Activated naive CD4-positive, alpha-beta T cell treated with anti-CD3 and anti-CD28 coated beads, Interleukin-2, amount 50 U/mL, for 72 hours (primary cell): ENCODE data around the gene PIBF1. TPM values are rescaled to one million over a fixed set of nuclear protein-coding genes. Genes with fewer than 3 reads are reported as not detected.

Experiments used
- ATAC-seq, 2 donors: fragments of 150-1000 bp; cut with Tn5 transposase; 2 replicates each; pipeline ENCODE4 v1.10.0; 2021; ENCODE audit warnings: mild to moderate bottlenecking in 2 of 2, moderate library complexity in 2 of 2
- DNase-seq, 2 donors: peaks; one replicate each; pipeline ENCODE4 v3.0.0; 2021 to 2022; ENCODE audit warnings: low spot score in 2 of 2
- H3K27ac Mint-ChIP-seq, 2 donors: one replicate each; pipeline ENCODE4 v1.8.0; 2022; ENCODE audit warnings: mild to moderate bottlenecking in 2 of 2, mixed read lengths in 2 of 2
- H3K36me3 Mint-ChIP-seq, 2 donors: one replicate each; pipeline ENCODE4 v1.8.0; 2022; ENCODE audit warnings: mixed read lengths in 2 of 2
- H3K9me3 Mint-ChIP-seq, 2 donors: one replicate each; pipeline ENCODE4 v1.8.0; 2022; ENCODE audit warnings: mixed read lengths in 2 of 2
- total RNA-seq, 2 donors: library from RNA; stranded (reverse); gene quantifications; one replicate each; pipeline ENCODE4 v1.2.3, GENCODE V29; 2022

Gene PIBF1
- total RNA-seq, 2 donors from 2014 or later = 26.2 to 28.9 TPM

GRCh38 chr13:72953391-72953965 is 171.5 kb downstream of the PIBF1 start:
- peak overlapping the region in 1 of 2 donors; percentile 87 for H3K27ac Mint-ChIP-seq
- DNase-seq = no peak
- H3K36me3 Mint-ChIP-seq = peaks cover 23 to 25% of the 10 kb centered on the region in 2 donors
- ATAC-seq = no peak
- peaks cover 0 to 14% of the 10 kb centered on the region in 2 donors for H3K9me3 Mint-ChIP-seq

- H3K27ac Mint-ChIP-seq = no peak overlapping the region
- ATAC-seq (no peak), DNase-seq (no peak)
- peaks cover 14 to 18% of the 10 kb centered on the region in 2 donors for H3K36me3 Mint-ChIP-seq
- H3K9me3 Mint-ChIP-seq = peaks cover 0 to 12% of the 10 kb centered on the region in 2 donors
These were observed 177.7 kb downstream of the PIBF1 start for GRCh38 chr13:72959643-72960042.

- no peak for ATAC-seq
- Mint-ChIP-seq H3K36me3 (peaks cover 14 to 18% of the 10 kb centered on the region in 2 donors), H3K9me3 (peaks cover 0 to 12% of the 10 kb centered on the region in 2 donors), H3K27ac (no peak overlapping the region)
- no peak for DNase-seq
These were observed 178.2 kb downstream of the PIBF1 start for GRCh38 chr13:72960114-72960513.

DNA sequence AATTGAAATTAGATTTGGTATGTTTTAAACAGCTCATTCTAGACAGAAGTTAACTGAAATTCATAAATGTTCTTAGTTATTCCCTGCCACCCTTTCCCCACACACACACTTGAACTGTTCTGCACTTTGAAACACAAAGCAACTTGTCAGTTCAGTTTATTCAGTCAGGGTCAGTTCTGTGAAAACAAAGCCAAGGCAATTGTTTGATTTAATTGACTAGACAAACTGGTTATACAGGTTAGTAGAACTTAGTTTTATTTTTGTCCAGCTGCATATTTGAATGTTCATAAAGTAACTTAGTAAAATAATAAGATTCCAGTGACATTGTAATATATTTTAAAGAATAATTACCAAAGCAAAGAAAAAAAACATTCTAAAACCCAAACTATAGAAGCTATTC is 178.6 kb downstream of the PIBF1 start:
- Mint-ChIP-seq H3K36me3 (peaks cover 13 to 16% of the 10 kb centered on the region in 2 donors), H3K9me3 (peaks cover 0 to 12% of the 10 kb centered on the region in 2 donors), H3K27ac (no peak overlapping the region)
- ATAC-seq (no peak), DNase-seq (no peak)

DNA sequence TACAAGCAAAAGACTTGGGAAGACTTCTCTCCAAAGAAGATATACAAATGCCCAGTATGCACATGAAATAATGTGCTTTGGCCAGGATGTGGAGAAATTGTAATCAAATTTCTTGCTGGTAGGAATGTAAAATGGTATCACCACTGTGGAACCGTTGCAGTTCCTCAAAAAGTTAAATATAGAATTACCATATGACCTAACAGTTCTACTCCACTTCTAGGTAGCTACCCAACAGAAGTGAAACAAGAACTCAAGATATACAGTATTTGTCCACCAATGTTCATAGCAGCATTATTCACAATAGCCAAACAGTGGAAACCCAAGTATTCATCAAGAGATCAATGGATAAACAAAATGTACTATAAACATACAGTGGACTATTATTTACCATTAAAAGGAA is 181.8 kb downstream of the PIBF1 start:
- DNase-seq = no peak
- peaks cover 0 to 4% of the 10 kb centered on the region in 2 donors for H3K36me3 Mint-ChIP-seq
- no peak for ATAC-seq
- H3K27ac Mint-ChIP-seq = no peak overlapping the region
- no peaks in the 10 kb centered on the region for H3K9me3 Mint-ChIP-seq

- DNase-seq = no peak
- H3K9me3 Mint-ChIP-seq = no peaks in the 10 kb centered on the region
- peak overlapping the region in 1 of 2 donors; percentile 22 for H3K27ac Mint-ChIP-seq
- H3K36me3 Mint-ChIP-seq = no peaks in the 10 kb centered on the region
- no peak for ATAC-seq
These were observed 188.5 kb downstream of the PIBF1 start for GRCh38 chr13:72970301-72970880.

DNA sequence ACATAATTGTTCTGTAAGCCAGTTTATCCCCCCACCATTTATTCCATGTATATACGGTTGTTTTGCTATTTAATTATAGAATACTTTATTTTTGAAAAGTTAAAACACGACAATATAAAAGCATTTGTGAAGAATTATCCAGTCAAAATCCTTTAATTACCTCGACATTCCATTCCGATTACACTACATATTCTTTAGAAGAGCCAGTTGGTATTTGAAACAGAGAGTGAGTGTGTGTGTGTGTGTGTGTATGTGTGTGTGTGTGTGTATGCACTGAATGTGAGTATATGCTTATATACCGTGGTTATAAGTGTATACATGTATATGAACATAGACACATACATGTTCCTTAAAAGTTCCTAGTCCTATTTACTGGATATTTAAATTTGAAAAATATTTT is 189.0 kb downstream of the PIBF1 start:
- H3K9me3 Mint-ChIP-seq = no peaks in the 10 kb centered on the region
- DNase-seq = no peak
- H3K27ac Mint-ChIP-seq = no peak overlapping the region
- H3K36me3 Mint-ChIP-seq = peaks cover 0 to 3% of the 10 kb centered on the region in 2 donors
- ATAC-seq = no peak

- ATAC-seq (no peak), DNase-seq (no peak)
- Mint-ChIP-seq H3K27ac (no peak overlapping the region), H3K36me3 (peaks cover 0 to 5% of the 10 kb centered on the region in 2 donors), H3K9me3 (no peaks in the 10 kb centered on the region)
These were observed 191.3 kb downstream of the PIBF1 start for GRCh38 chr13:72973234-72973633.

DNA sequence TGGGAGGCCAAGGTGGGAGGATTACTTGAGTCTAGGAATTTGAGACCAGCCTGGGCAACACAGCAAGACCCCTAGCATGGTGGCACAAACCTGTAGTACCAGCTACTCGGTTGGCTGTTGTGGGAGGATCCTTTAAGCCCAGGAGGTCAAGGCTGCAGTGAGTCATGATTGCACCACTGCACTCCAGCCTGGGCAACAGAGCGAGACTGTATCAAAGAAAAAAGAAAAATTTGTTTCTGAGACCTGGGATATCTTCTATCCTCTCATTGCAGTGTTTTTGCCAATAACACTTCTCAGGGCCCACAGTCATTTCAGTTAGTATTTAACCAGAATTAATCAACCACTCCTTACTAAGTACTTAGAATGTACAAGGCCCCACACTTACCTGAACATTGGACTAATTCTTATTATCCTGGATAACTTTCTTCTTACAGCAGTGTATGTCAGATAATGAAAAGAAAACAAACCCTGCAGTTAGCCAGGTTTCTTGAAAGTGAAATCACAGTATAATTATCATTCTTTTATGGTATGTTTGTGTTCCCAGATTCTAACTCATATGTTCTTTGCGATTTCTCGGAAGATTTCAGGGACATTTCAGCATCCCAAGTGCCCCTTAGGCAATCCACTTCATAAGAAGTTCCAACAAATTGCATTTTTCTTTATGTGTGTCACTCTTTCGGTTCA is 201.3 kb downstream of the PIBF1 start:
- H3K36me3 Mint-ChIP-seq = no peaks in the 10 kb centered on the region
- H3K9me3 Mint-ChIP-seq = no peaks in the 10 kb centered on the region
- no peak for ATAC-seq
- no peak for DNase-seq
- no peak overlapping the region for H3K27ac Mint-ChIP-seq

- no peak for ATAC-seq
These were observed 203.7 kb downstream of the PIBF1 start for GRCh38 chr13:72985610-72986009.

DNA sequence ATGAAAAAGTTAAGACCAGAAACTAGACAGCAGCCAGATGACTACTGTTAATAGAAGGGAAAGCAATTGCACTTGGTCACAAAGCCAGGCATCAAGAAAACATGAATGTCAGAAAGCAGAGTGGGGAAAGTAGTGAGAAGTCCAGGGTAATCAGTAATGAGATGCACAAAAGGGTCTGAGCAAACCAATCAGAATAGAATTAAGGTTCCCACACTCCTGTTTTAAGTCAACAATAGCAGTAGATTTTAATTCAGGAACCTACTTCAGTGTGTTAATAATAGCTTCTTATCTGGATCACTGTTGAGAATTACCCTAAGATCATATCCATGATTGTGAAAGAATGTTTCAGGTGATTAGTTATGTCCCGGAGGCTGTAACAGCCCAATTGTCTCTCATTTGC is 204.3 kb downstream of the PIBF1 start:
- no peaks in the 10 kb centered on the region for H3K9me3 Mint-ChIP-seq
- no peak for ATAC-seq
- H3K27ac Mint-ChIP-seq = peak overlapping the region in 1 of 2 donors; percentile 32
- H3K36me3 Mint-ChIP-seq = peaks cover 0 to 6% of the 10 kb centered on the region in 2 donors
- DNase-seq = no peak

More at GRCh38 chr13:72985610-72986009, 203.7 kb downstream of the PIBF1 start:
- no peak for DNase-seq
- H3K27ac Mint-ChIP-seq = no peak overlapping the region
- no peaks in the 10 kb centered on the region for H3K9me3 Mint-ChIP-seq
- peaks cover 0 to 6% of the 10 kb centered on the region in 2 donors for H3K36me3 Mint-ChIP-seq

DNA sequence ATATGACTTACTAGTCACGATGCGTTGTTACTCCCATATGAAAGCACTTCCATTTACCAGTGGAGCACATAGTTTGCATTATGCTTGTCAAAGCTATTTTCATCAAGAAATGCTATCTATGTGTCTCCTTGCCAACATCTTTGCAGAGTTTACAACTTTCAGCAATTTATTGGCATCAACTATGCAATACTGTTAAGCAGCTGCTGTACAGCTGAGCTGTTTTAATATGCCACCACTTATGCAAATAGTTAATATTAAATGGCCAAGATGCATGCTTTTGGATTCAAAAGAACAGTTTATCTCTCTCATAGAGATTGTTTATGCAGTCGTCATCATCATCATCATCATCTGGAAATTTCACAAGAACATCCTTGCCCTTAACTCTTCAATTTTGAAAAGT is 209.0 kb downstream of the PIBF1 start:
- no peak for DNase-seq

DNA sequence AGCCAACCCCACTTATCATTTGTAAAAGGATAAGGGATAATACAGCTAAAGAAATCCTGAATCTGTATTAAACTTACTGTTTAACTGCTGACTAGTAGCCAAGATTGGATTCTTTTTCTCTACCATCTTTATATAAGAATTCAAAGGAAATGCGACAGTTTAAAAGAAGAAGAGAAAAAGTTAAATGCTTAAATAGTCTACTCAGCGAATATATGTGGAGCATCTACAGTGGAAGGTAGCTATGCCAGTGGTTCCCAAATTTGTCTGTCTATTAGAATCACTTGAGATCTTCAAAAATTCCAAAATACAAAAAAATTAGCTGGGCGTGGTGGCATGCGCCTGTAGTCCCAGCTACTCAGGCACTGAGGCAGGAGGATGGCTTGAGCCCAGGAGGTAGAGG is 216.1 kb downstream of the PIBF1 start:
- Mint-ChIP-seq H3K27ac (no peak overlapping the region), H3K36me3 (peaks cover 0 to 4% of the 10 kb centered on the region in 2 donors), H3K9me3 (no peaks in the 10 kb centered on the region)
- ATAC-seq = no peak
- no peak for DNase-seq

More for the DNA sequence above, 209.0 kb downstream of the PIBF1 start:
- H3K27ac Mint-ChIP-seq = no peak overlapping the region
- H3K36me3 Mint-ChIP-seq = peaks cover 0 to 6% of the 10 kb centered on the region in 2 donors
- H3K9me3 Mint-ChIP-seq = no peaks in the 10 kb centered on the region
- no peak for ATAC-seq

- ATAC-seq (peak; percentile 59 to 72), DNase-seq (no peak)
- Mint-ChIP-seq H3K27ac (peak overlapping the region; percentile 20 to 73), H3K9me3 (no peaks in the 10 kb centered on the region), H3K36me3 (peaks cover 0 to 4% of the 10 kb centered on the region in 2 donors)
These were observed 218.2 kb downstream of the PIBF1 start for GRCh38 chr13:73000027-73000674.

- DNase-seq (no peak), ATAC-seq (no peak)
- no peak overlapping the region for H3K27ac Mint-ChIP-seq
- peaks cover 0 to 4% of the 10 kb centered on the region in 2 donors for H3K36me3 Mint-ChIP-seq
- H3K9me3 Mint-ChIP-seq = no peaks in the 10 kb centered on the region
These were observed 220.0 kb downstream of the PIBF1 start for GRCh38 chr13:73001971-73002370.

DNA sequence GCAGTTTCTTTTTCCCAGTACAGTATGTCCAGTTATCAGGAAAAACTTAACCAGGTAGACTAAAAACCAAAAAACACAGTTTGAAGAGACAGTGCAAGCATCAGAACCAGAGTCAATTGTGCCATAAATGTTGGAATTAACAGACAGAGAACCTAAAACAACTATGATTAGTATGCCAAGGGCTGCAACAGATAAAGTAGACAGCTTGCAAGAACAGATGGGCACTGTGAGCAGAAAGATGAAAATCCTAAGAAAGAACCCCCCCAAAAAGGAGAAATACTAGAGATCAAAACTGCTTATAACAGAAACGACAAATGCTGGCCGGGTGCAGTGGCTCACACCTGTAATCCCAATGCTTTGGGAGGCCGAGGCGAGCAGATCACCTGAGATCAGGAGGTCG is 229.8 kb downstream of the PIBF1 start:
- Mint-ChIP-seq H3K36me3 (peaks cover 4 to 18% of the 10 kb centered on the region in 2 donors), H3K27ac (no peak overlapping the region), H3K9me3 (no peaks in the 10 kb centered on the region)
- ATAC-seq = no peak
- DNase-seq = no peak

DNA sequence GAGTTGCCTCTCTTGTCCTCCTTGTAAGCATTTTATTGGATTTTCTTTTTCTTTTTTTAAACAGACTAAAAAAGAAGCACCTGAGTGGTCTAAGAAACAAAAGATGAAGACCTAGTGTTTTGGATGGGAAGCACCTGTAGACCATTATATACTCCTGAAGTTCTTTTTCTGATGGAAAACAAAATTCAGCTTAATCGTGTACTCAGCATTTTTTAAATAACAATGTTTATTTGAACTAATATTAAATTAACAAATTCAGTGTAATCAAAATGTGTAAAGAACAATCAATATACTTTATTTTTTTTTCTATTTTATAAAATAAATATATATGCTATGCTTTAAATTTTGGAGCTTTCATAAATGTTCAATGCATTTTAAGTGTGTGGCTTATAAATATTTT is 233.9 kb downstream of the PIBF1 start:
- peaks cover 4 to 18% of the 10 kb centered on the region in 2 donors for H3K36me3 Mint-ChIP-seq
- H3K27ac Mint-ChIP-seq = no peak overlapping the region
- DNase-seq = no peak
- no peak for ATAC-seq
- H3K9me3 Mint-ChIP-seq = no peaks in the 10 kb centered on the region
